ENCODE data around the gene TNFRSF14. TPM values are rescaled to one million over a fixed set of nuclear protein-coding genes. Genes with fewer than 3 reads are reported as not detected.

The TNFRSF14 gene
- total and polyA plus RNA-seq, 9 donors, result 11.0 to 33.8 (median 15.2) TPM

DNA sequence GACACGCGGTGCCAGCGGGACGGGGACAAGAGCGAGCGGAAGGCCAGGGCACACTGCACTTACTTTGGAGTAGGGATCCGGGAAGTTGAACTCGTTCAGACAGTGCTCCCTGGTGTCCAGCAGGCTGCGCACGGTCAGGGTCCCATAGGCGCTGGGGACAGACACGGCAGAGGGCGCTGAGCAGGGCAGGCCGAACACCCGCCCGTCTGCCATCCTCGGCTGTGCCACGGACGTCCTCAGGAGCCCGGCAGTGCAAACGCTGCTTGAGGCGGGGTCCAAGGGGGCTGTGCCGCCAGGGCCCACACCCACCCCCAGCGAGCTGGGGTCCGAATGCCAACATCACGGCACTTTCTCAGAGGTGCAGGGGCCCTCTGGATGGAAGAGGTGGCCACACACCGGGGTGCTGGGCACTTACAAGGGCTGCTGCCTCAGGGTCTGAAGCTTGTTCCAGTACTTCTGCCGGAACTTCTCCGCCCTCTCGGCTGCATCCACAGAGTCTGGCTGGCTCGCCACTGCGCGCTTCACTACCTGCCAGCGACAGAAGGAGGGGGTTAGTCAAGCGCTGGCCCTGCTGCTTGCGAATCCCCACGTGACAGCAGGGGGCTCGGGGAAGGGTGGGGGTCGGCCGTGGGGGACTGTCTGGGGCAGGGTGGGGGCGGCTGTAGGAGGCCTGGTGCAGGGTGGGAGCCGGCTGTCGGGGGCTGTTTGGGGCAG, 42.1 kb upstream of the TNFRSF14 start:
- WGBS (ENCODE audit: insufficient coverage), result 90% methylated on average over 32 of the region's 43 CpGs
- Histone ChIP-seq H3K27ac (ENCODE audit: low read length) (no peak overlapping the region), H3K4me1 (ENCODE audit: control insufficient read depth, insufficient read depth, low read length) (no peaks in the 10 kb centered on the region), H3K4me3 (ENCODE audit: low read length) (no peak overlapping the region), H3K36me3 (ENCODE audit: control insufficient read depth, insufficient read depth, low read length) (peaks cover 97% of the 10 kb centered on the region), H3K9me3 (replicated peaks; ENCODE audit: control insufficient read depth, low read depth, low read length) (no peaks in the 10 kb centered on the region), H3K27me3 (ENCODE audit: control insufficient read depth, insufficient read depth, low read length) (no peaks in the 10 kb centered on the region)
- no peak for DNase-seq

DNA sequence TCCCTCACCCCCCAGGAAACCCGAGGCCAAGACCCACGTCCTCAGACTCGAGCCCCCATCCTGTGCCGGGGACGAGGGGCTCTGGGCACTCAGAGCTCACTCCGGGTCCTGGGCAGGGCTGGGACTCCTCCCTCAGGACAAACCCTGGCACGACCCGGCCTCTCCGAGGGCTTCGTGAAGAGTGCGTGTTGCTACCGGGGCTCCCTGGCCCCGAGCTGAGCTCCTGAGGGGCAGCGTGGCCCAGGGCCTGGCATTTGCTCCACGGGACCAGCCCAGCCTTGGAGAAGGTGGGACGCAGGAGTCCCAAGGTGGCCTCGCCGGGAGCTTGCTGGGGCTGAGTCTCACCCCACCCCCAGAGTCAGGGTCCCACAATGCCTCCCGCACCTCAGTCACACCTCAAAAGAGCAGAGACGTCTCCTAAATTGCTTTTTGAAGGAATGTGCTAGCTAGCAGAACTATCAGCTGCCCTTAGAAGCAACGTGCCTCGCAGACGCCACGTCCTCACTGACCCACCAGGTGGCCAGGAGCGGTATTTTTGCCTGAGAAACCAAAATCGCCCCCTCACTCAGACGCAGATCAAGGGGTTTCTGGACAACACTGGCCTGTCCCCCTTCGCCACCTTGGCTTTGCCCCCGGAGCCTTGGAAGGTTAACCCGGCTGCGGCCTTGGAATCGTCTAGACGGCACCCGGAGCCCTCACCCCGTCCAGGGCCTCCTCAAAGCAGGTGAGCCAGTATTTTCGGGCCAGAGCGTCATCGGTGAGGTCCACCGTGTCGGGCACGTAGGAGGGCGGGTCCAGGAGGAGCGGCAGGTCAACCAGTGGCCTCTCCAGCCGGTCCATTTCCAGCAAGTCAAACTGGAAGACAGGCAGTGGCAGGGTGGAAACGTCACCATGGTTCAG, 41.1 kb upstream of the TNFRSF14 start:
- no peak overlapping the region for H3K4me3 ChIP-seq (ENCODE audit: low read length)
- no peaks in the 10 kb centered on the region for H3K27me3 ChIP-seq (ENCODE audit: control insufficient read depth, insufficient read depth, low read length)
- WGBS (ENCODE audit: insufficient coverage), result 85% methylated on average over 40 of the region's 45 CpGs
- no peaks in the 10 kb centered on the region for H3K9me3 ChIP-seq (replicated peaks; ENCODE audit: control insufficient read depth, low read depth, low read length)
- H3K36me3 ChIP-seq (ENCODE audit: control insufficient read depth, insufficient read depth, low read length), result peaks cover 95% of the 10 kb centered on the region
- H3K4me1 ChIP-seq (ENCODE audit: control insufficient read depth, insufficient read depth, low read length), result no peaks in the 10 kb centered on the region
- no peak overlapping the region for H3K27ac ChIP-seq (ENCODE audit: low read length)
- no peak for DNase-seq

DNA sequence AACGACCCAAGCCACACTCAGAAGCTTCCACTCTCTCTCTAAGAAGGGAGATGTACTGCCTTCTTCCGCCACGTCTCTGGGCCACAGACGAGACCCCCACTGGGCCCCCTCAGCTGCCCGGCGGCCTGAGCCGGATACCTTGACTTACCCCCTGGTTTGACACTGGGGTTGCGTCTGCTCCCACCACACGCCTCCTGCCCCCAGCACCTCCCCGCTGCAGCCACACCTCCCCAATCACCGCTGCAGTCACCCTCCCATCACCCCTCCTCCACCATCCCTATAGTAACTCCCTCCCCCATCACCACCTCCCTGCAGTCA, 40.4 kb upstream of the TNFRSF14 start:
- 87% methylated on average over 11 of the region's 11 CpGs for WGBS (ENCODE audit: insufficient coverage)
- Histone ChIP-seq H3K36me3 (ENCODE audit: control insufficient read depth, insufficient read depth, low read length) (peaks cover 95% of the 10 kb centered on the region), H3K27me3 (ENCODE audit: control insufficient read depth, insufficient read depth, low read length) (no peaks in the 10 kb centered on the region), H3K9me3 (replicated peaks; ENCODE audit: control insufficient read depth, low read depth, low read length) (no peaks in the 10 kb centered on the region), H3K4me3 (ENCODE audit: low read length) (no peak overlapping the region), H3K27ac (ENCODE audit: low read length) (no peak overlapping the region), H3K4me1 (ENCODE audit: control insufficient read depth, insufficient read depth, low read length) (no peaks in the 10 kb centered on the region)
- no peak for DNase-seq

DNA sequence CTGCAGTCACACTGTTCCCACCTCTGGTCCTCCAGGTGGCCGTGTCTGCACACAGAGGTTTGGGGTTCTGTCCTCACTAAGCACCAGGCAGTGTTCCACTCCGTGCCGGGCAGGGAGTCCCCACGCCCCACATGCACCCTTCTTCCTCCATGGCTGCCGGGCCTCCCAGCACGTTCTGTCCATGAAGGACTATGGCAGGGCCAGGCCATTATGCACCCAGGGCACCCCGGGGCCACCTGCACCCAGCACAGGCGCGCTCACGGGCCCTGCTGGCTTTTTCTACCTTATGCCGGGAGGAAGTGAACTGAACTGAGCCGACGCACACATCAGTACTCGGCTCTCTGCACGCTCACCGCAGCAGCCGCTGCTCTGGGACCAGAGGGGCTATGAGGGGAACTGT, 40.0 kb upstream of the TNFRSF14 start:
- peaks cover 95% of the 10 kb centered on the region for H3K36me3 ChIP-seq (ENCODE audit: control insufficient read depth, insufficient read depth, low read length)
- no peak overlapping the region for H3K4me3 ChIP-seq (ENCODE audit: low read length)
- H3K9me3 ChIP-seq (replicated peaks; ENCODE audit: control insufficient read depth, low read depth, low read length), result no peaks in the 10 kb centered on the region
- no peak overlapping the region for H3K27ac ChIP-seq (ENCODE audit: low read length)
- H3K27me3 ChIP-seq (ENCODE audit: control insufficient read depth, insufficient read depth, low read length), result no peaks in the 10 kb centered on the region
- no peak for DNase-seq
- 96% methylated on average over 12 of the region's 17 CpGs for WGBS (ENCODE audit: insufficient coverage)
- H3K4me1 ChIP-seq (ENCODE audit: control insufficient read depth, insufficient read depth, low read length), result no peaks in the 10 kb centered on the region

DNA sequence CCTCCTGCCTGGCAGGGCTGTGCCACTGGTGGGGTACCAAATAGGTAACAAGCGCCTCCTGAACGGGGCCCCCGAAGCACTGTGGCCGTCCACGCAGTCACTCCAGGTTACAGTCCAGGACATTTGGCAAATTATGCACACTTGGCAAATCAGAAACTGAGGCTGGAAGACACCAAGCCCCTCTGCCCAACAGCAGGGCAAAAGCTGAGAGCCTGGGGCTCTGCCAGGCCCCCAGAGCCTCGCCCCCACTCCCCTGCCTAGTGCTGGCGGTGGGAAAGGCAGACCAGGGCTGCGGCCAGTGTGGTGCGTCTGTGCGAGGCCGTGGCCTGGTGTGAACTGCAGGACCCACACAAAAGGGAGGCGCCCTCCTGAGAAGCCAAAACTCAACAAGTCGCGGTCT, 39.2 kb upstream of the TNFRSF14 start:
- H3K27me3 ChIP-seq (ENCODE audit: control insufficient read depth, insufficient read depth, low read length), result no peaks in the 10 kb centered on the region
- no peaks in the 10 kb centered on the region for H3K9me3 ChIP-seq (replicated peaks; ENCODE audit: control insufficient read depth, low read depth, low read length)
- H3K36me3 ChIP-seq (ENCODE audit: control insufficient read depth, insufficient read depth, low read length), result peaks cover 93% of the 10 kb centered on the region
- no peak for DNase-seq
- no peak overlapping the region for H3K27ac ChIP-seq (ENCODE audit: low read length)
- 93% methylated on average over 14 of the region's 14 CpGs for WGBS (ENCODE audit: insufficient coverage)
- no peak overlapping the region for H3K4me3 ChIP-seq (ENCODE audit: low read length)
- no peaks in the 10 kb centered on the region for H3K4me1 ChIP-seq (ENCODE audit: control insufficient read depth, insufficient read depth, low read length)

DNA sequence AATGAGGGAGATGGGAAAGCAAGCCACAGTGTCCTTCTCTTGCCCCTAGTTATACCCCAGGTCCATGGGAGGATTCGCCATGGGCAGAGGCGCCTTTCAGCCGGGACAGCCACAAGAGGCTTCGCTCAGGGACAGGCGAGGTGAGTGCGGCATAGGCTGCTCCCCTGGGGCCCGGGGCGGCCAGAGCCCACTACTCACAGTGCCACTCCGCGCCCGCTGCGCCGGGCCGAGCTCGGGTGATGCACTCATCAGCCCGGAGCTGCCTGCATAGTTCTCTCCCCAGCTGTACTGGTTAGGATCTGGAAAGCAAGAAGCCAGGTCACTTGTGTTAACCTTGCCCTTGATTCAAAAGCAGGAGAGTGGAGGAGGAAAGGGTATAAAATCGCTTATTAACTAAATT, 38.2 kb upstream of the TNFRSF14 start:
- WGBS (ENCODE audit: insufficient coverage), result 82% methylated on average over 9 of the region's 17 CpGs
- no peaks in the 10 kb centered on the region for H3K27me3 ChIP-seq (ENCODE audit: control insufficient read depth, insufficient read depth, low read length)
- H3K36me3 ChIP-seq (ENCODE audit: control insufficient read depth, insufficient read depth, low read length), result peaks cover 85% of the 10 kb centered on the region

DNA sequence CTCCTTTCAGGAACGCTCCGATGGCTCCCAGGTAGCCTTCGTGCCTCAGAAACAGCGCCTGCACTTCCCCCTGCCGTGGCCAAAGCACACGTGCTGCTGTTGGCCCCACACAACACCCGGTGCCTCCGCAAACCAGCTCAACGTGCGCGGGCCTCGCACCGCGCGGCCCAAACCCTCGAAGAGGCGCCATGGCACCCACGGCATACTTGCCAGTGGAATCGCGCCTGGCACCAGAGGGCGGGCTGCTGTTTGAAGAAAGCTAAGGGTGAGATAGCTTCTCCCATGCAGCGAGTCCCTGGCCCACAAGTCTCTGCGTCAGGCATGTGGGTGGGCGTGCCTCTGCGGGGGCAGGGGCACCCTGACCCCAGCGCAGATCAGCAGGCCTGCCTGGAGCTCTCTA, 37.6 kb upstream of the TNFRSF14 start:
- no peak overlapping the region for H3K27ac ChIP-seq (ENCODE audit: low read length)
- H3K4me3 ChIP-seq (ENCODE audit: low read length), result no peak overlapping the region
- 94% methylated on average over 26 of the region's 26 CpGs for WGBS (ENCODE audit: insufficient coverage)
- H3K9me3 ChIP-seq (replicated peaks; ENCODE audit: control insufficient read depth, low read depth, low read length), result no peaks in the 10 kb centered on the region
- H3K27me3 ChIP-seq (ENCODE audit: control insufficient read depth, insufficient read depth, low read length), result no peaks in the 10 kb centered on the region
- H3K4me1 ChIP-seq (ENCODE audit: control insufficient read depth, insufficient read depth, low read length), result peaks cover 1% of the 10 kb centered on the region
- no peak for DNase-seq
- peaks cover 79% of the 10 kb centered on the region for H3K36me3 ChIP-seq (ENCODE audit: control insufficient read depth, insufficient read depth, low read length)

More for the DNA sequence above, 38.2 kb upstream of the TNFRSF14 start:
- Histone ChIP-seq H3K9me3 (replicated peaks; ENCODE audit: control insufficient read depth, low read depth, low read length) (no peaks in the 10 kb centered on the region), H3K27ac (ENCODE audit: low read length) (no peak overlapping the region), H3K4me3 (ENCODE audit: low read length) (no peak overlapping the region), H3K4me1 (ENCODE audit: control insufficient read depth, insufficient read depth, low read length) (no peaks in the 10 kb centered on the region)
- DNase-seq, result no peak

DNA sequence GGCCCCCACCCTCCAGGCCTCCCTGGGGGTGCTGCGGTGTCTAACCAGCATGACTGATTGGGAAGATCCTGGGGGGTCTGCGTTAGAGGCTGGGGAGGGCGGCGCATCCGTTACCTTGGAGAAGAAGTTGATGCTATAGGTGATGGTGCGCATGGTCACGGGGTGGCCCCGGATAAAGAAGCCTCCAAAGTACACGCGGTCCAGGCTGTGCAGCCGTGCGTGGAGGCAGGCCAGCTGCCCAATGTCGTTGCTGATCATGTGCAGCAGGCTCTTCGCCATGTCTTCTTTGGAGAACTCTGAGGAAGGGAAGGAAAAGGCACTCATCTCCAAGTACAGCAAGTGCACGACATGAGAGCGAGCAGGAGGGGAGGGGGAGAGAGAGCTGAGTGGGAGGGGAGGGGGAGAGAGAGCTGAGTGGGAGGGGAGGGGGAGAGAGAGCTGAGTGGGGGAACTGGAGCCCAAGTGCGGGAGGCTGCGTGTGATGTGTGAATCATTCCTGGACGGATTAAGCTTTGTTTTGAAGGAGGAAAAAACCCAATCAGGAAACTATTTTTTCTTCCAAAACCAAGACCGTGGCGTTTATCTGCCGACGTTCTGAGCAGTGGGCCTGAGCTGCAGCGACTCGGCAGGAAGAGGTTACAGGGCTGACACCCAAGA, 37.0 kb upstream of the TNFRSF14 start:
- DNase-seq, result no peak
- H3K27ac ChIP-seq (ENCODE audit: low read length), result no peak overlapping the region
- H3K36me3 ChIP-seq (ENCODE audit: control insufficient read depth, insufficient read depth, low read length), result peaks cover 73% of the 10 kb centered on the region
- WGBS (ENCODE audit: insufficient coverage), result 80% methylated on average over 24 of the region's 25 CpGs
- H3K27me3 ChIP-seq (ENCODE audit: control insufficient read depth, insufficient read depth, low read length), result no peaks in the 10 kb centered on the region
- no peak overlapping the region for H3K4me3 ChIP-seq (ENCODE audit: low read length)
- no peaks in the 10 kb centered on the region for H3K9me3 ChIP-seq (replicated peaks; ENCODE audit: control insufficient read depth, low read depth, low read length)
- H3K4me1 ChIP-seq (ENCODE audit: control insufficient read depth, insufficient read depth, low read length), result peaks cover 7% of the 10 kb centered on the region

DNA sequence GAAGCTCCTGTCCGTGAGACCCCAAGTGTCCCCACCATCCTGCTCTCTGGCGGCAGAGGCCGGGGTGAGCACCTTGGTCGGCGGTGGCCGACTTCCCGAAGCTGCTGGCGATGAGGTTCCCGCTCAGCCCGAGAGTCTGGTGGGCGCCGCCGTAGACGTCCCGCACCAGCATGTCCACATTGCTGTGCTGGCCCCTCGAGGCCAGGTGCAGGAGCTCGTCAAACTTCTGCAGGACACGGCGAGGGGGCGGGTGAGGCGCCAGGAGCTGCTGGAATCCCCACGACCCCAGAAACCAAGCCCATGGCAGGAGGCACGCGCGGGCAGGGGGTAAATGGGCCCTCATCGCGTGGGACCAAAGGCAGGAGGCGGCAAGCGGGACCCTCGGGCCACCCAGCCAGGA, 36.4 kb upstream of the TNFRSF14 start:
- 94% methylated on average over 30 of the region's 30 CpGs for WGBS (ENCODE audit: insufficient coverage)
- H3K27ac ChIP-seq (ENCODE audit: low read length), result no peak overlapping the region
- no peaks in the 10 kb centered on the region for H3K9me3 ChIP-seq (replicated peaks; ENCODE audit: control insufficient read depth, low read depth, low read length)
- H3K4me3 ChIP-seq (ENCODE audit: low read length), result no peak overlapping the region
- DNase-seq, result no peak
- H3K27me3 ChIP-seq (ENCODE audit: control insufficient read depth, insufficient read depth, low read length), result no peaks in the 10 kb centered on the region
- peaks cover 69% of the 10 kb centered on the region for H3K36me3 ChIP-seq (ENCODE audit: control insufficient read depth, insufficient read depth, low read length)
- peaks cover 13% of the 10 kb centered on the region for H3K4me1 ChIP-seq (ENCODE audit: control insufficient read depth, insufficient read depth, low read length)

DNA sequence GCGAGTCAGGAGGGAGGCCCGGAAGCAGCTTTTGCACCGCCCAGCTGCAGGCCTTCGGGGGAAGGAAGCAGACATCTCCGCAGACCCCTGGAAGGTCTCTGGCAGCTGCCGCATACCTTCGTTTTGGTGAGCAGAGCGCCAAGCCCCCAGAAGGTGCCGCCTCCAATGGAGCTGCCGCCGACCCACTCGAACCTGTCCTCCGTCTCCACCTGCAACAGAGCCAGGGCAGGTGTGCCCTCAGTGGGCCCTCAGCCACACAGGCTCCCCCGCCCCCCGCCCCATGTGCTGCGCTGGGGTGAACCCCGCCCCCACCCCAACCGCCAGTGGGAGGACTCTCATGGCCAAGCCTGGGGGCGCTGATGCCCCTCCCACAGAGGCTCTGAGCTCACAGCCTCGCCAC, 36.0 kb upstream of the TNFRSF14 start:
- Histone ChIP-seq H3K4me1 (ENCODE audit: control insufficient read depth, insufficient read depth, low read length) (peaks cover 18% of the 10 kb centered on the region), H3K27me3 (ENCODE audit: control insufficient read depth, insufficient read depth, low read length) (no peaks in the 10 kb centered on the region), H3K36me3 (ENCODE audit: control insufficient read depth, insufficient read depth, low read length) (peaks cover 64% of the 10 kb centered on the region), H3K27ac (ENCODE audit: low read length) (no peak overlapping the region), H3K4me3 (ENCODE audit: low read length) (no peak overlapping the region), H3K9me3 (replicated peaks; ENCODE audit: control insufficient read depth, low read depth, low read length) (no peaks in the 10 kb centered on the region)
- WGBS (ENCODE audit: insufficient coverage), result 89% methylated on average over 12 of the region's 20 CpGs
- no peak for DNase-seq

Data from muscle of leg (tissue), 11 donors.